Endothelial cell of umbilical vein (primary cell): Measurements from ENCODE around the gene PKN1.

Experiments
- CTCF ChIP-seq, 2 donors: IDR thresholded peaks; 1 replicate in 1 of 2; 2 replicates in 1 of 2; pipeline ENCODE4 v1.5.1; 2011; ENCODE audit warnings: low read length in 2 of 2, mild to moderate bottlenecking in 2 of 2, moderate library complexity in 2 of 2, control low read depth in 1 of 2, inconsistent platforms in 1 of 2, low read depth in 1 of 2; ENCODE audit not compliant: insufficient read depth in 1 of 2; ENCODE audit errors: extremely low read depth in 1 of 2
- POLR2A ChIP-seq: IDR thresholded peaks from 2 replicates; pipeline ENCODE4 v1.6.1; 2012; ENCODE audit warnings: low read depth, mild to moderate bottlenecking, control low read depth, low read length

GRCh38 chr19:14480700-14481079, 47.6 kb downstream of the PKN1 start:
- TF ChIP-seq CTCF (IDR thresholded peaks at IDR 0.05; ENCODE audit: extremely low read depth in 1 of 2, insufficient read depth in 1 of 2, low read depth in 1 of 2, low read length in 2 of 2) (no peak), POLR2A (no peak)
